ENCODE measurements around the gene CDK9. TPM values are rescaled to one million over a fixed set of nuclear protein-coding genes. Genes with fewer than 3 reads are reported as not detected.
"Not testable (repeated sequence)": the region's sequence is repeated elsewhere in the genome, so short reads cannot be mapped to it uniquely, and the experiment has no call there.

The CDK9 gene
- total RNA-seq, 1 donor from 2014 or later = 132 TPM

DNA sequence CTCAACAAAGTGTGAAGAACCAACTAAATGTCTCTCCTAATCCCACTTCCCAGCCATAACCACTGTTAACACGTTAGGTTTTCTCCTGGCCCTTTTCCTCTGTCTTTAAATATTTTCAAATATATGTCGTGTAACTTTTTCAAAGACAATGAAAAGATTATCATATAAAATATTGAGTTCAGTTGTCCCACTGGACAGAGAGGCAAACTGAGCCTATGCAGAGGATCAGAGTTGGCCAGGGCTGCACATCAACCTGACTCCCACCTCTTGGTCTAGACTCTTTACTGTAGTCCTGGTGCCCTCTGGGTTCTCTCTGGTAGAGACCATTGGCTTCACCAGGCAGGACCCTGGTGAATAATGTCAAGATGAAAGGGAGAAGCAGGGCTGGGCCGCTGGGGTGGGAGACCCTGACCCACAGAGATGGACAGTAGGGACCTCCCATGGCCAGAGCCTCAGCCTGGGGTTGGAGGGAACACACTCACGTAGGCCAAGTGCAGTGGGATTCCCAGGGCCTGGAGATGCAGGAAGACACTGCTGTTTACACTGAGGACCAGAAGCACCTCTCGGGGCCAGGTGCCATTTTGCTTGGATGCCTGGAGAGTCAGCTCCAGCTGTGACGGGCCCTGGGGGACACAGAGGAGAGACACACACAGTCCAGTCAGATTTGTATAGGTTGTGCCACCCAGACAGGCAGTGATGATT, 43.5 kb downstream of the CDK9 start:
- TF ChIP-seq, protein P1, sequence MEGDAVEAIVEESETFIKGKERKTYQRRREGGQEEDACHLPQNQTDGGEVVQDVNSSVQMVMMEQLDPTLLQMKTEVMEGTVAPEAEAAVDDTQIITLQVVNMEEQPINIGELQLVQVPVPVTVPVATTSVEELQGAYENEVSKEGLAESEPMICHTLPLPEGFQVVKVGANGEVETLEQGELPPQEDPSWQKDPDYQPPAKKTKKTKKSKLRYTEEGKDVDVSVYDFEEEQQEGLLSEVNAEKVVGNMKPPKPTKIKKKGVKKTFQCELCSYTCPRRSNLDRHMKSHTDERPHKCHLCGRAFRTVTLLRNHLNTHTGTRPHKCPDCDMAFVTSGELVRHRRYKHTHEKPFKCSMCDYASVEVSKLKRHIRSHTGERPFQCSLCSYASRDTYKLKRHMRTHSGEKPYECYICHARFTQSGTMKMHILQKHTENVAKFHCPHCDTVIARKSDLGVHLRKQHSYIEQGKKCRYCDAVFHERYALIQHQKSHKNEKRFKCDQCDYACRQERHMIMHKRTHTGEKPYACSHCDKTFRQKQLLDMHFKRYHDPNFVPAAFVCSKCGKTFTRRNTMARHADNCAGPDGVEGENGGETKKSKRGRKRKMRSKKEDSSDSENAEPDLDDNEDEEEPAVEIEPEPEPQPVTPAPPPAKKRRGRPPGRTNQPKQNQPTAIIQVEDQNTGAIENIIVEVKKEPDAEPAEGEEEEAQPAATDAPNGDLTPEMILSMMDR (IDR thresholded peaks at IDR 0.05) = no peak
- no peak for DNase-seq
- no peaks in the 10 kb centered on the region for H3K9me3 Mint-ChIP-seq
- CTCF ChIA-PET = no interaction called here
- H3K4me1 Mint-ChIP-seq = no peaks in the 10 kb centered on the region
- ATAC-seq (ENCODE audit: low read depth) = no peak
- intact Hi-C loops (cut with micrococcal nuclease) = no loop called here
- POLR2A ChIA-PET = no interaction called here
- H3K27ac Mint-ChIP-seq = no peak overlapping the region
- no peak overlapping the region for H3K4me3 Mint-ChIP-seq
- H3K36me3 Mint-ChIP-seq (ENCODE audit: low read depth) = peaks cover 3% of the 10 kb centered on the region
- no peaks in the 10 kb centered on the region for H3K27me3 Mint-ChIP-seq

DNA sequence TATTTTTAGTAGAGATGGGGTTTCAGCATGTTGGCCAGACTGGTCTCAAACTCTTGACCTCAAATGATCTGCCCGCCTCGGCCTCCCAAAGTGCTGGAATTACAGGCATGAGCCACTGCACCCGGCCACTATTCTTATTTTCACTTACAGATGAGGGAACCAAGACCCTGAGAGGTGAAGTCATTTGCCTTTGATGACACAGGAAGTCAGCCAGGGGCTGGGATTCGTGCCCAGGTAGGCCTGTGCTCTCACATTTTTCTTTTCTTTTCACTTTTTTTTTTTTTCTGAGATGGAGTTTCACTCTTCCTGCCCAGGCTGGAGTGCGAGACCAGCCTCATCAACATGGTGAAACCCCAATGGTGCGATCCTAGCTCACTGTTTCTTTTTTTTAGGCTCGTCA, 46.4 kb downstream of the CDK9 start:
- intact Hi-C loops (cut with micrococcal nuclease) = no loop called here
- no peaks in the 10 kb centered on the region for H3K27me3 Mint-ChIP-seq
- POLR2A ChIA-PET = interaction anchor here (0.7 kb wide), 2 partner anchors 10 to 74 kb away, joined by 4 to 8 read pairs; no protein-coding TSS in a partner anchor
- ATAC-seq (ENCODE audit: low read depth) (no peak), DNase-seq (no peak)
- TF ChIP-seq, protein P1 (IDR thresholded peaks at IDR 0.05) = no peak
- no peaks in the 10 kb centered on the region for H3K9me3 Mint-ChIP-seq
- no peak overlapping the region for H3K27ac Mint-ChIP-seq
- H3K4me3 Mint-ChIP-seq = no peak overlapping the region
- CTCF ChIA-PET = interaction anchor here (0.7 kb wide), 1 partner anchor 11 kb away, joined by 3 read pairs; no protein-coding TSS in a partner anchor
- peaks cover 3% of the 10 kb centered on the region for H3K36me3 Mint-ChIP-seq (ENCODE audit: low read depth)
- H3K4me1 Mint-ChIP-seq = peaks cover 5% of the 10 kb centered on the region

DNA sequence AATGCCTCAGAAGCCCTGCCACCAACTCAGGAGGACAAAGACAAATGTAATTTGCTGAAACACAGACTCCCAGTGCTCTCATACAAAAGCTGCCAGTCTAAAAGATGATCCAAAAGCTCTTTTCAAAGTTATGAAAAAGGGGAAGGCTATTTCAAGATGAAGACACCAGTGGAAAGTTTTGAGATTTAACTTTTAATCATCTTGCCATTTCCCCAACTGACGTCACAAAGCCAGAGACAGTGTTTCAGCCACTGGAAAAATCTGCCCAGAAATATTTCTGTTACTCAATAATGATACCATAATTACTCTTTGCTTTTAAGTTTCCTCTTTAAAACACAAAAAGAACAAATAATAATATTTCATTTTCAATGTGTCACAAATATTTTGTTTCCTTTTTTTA, 47.7 kb downstream of the CDK9 start:
- peaks cover 3% of the 10 kb centered on the region for H3K36me3 Mint-ChIP-seq (ENCODE audit: low read depth)
- no peaks in the 10 kb centered on the region for H3K9me3 Mint-ChIP-seq
- CTCF ChIA-PET = no interaction called here

DNA sequence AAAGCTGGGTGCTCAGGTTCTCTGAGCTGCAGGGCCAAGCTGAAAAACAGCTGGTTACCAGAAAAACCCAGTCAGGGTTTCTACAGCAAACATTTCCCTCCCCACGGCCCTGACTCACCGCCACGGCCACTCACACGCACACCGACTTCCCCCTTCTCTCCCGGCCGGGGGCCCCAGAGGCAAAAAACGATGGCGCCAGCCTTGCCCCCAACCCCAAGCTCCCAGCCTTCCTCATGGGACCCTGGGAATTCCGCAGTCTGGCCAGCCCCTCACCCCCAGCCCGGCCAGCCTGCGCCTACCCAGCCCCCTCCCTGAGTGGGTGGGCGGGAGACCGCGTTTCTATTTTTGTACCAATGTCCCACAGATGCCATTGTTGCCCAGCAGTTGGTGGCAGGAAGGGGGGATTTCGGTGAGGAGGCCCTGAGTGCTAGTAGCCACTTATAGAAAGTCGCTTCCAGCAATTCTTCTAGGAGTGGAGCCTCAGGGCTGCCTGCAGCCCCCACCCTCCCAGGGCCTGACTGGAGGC, 50.2 kb downstream of the CDK9 start:
- Mint-ChIP-seq H3K4me1 (peaks cover 11% of the 10 kb centered on the region), H3K36me3 (ENCODE audit: low read depth) (peaks cover 4% of the 10 kb centered on the region), H3K27me3 (no peaks in the 10 kb centered on the region), H3K27ac (peak overlapping the region; percentile 41), H3K9me3 (no peaks in the 10 kb centered on the region), H3K4me3 (no peak overlapping the region)
- ATAC-seq (ENCODE audit: low read depth) = peak; percentile 61
- TF ChIP-seq, protein P1 (IDR thresholded peaks at IDR 0.05) = no peak
- no peak for DNase-seq
- ChIA-PET POLR2A (interaction anchor here (0.6 kb wide), 2 partner anchors 34 to 45 kb away, joined by 3 to 4 read pairs; no protein-coding TSS in a partner anchor), CTCF (no interaction called here)
- intact Hi-C loops (cut with micrococcal nuclease) = no loop called here

More for the DNA sequence above, 47.7 kb downstream of the CDK9 start:
- POLR2A ChIA-PET = interaction anchor here (0.6 kb wide), 1 partner anchor 36 kb away, joined by 16 read pairs; no protein-coding TSS in a partner anchor
- Mint-ChIP-seq H3K27ac (no peak overlapping the region), H3K27me3 (no peaks in the 10 kb centered on the region), H3K4me1 (peaks cover 8% of the 10 kb centered on the region), H3K4me3 (no peak overlapping the region)
- ATAC-seq (ENCODE audit: low read depth) = no peak
- intact Hi-C loops (cut with micrococcal nuclease) = no loop called here
- DNase-seq = no peak
- TF ChIP-seq, protein P1 (IDR thresholded peaks at IDR 0.05) = no peak

DNA sequence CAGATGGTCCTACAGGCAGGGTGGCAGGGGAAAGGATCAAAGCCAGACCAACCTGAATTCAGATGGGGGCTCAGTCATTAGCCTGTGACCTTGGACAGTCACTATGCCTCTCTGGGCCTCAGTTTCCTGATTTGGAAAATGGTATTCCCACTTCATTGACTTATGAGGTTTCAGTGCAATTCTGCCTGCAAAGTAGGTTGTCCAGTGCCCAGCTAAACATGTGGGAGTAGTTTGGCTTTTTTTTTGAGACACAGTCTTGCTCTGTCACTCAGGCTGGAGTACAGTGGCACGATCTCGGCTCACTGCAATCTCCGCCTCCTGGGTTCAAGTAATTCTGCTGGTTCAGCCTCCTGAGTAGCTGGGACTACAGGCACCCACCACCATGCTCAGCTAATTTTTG, 50.7 kb downstream of the CDK9 start:
- CTCF ChIA-PET; DNase-seq; H3K27me3 Mint-ChIP-seq; H3K9me3 Mint-ChIP-seq; H3K27ac Mint-ChIP-seq; intact Hi-C loops (cut with micrococcal nuclease); ATAC-seq (ENCODE audit: low read depth); H3K4me3 Mint-ChIP-seq; H3K36me3 Mint-ChIP-seq (ENCODE audit: low read depth): not testable (repeated sequence)
- POLR2A ChIA-PET = interaction anchor here (0.6 kb wide), 2 partner anchors 35 to 46 kb away, joined by 3 to 4 read pairs; no protein-coding TSS in a partner anchor
- peaks cover 11% of the 10 kb centered on the region for H3K4me1 Mint-ChIP-seq
